GM19025 (cell line): ENCODE results near the gene RTL5.

Source experiments
- ATAC-seq: cut with Tn5 transposase; IDR thresholded peaks from one replicate; pipeline ENCODE4 v1.9.1; 2021; ENCODE audit warnings: mild to moderate bottlenecking, low read depth, moderate library complexity; ENCODE audit not compliant: unreplicated experiment

The RTL5 gene

DNA sequence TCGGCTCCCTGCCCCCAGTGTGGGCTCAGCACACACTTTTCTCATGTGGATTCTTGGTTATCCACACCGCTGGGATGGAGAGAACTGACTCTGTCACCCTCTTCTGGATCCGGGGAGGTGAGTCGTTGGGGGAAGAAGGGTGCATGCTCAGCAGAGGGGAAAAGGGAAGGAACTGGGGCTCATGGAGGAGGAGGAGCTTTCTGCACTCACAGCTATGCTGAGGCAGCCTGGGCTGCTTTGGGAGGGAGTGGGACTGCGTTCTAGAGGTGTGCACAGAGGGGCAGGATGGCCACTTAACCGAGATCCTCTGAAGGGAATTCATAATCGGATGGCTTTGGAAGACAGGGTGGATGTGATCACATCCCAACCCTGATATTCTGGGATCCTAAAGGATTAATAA, 51.6 kb downstream of the RTL5 start:
- no peak for ATAC-seq

GRCh38 chrX:72079607-72080006, 52.1 kb downstream of the RTL5 start:
- ATAC-seq, result no peak

DNA sequence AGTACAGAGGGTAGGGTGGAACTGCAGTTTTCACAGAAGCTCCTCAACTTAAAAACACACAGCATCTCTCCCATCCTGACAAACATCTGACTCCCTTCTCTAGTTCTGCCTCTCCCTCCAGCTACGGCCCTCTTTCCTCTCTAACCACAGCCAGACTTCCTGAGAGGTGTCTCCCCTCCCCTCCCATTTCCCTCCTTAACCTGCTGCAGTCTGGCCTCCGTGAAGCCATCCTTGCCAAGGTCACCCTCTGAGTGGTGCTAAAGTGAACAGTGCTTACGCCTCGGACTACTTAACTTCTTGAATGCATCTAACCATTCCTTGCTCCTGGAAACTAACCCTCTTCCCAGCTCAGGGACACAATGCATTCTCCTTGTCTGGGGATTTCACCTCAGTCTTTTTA, 53.3 kb downstream of the RTL5 start:
- ATAC-seq, result no peak
